GM20000 (cell line): ENCODE measurements around the gene IL36G.

Experiments
- DNase-seq: peaks from one replicate; pipeline ENCODE4 v3.0.0; 2012; ENCODE audit warnings: low spot score
- TF ChIP-seq, protein P1 (sequence below): IDR thresholded peaks from 2 replicates; pipeline ENCODE4 v1.5.1; 2012; ENCODE audit warnings: mild to moderate bottlenecking, control low read depth; ENCODE audit errors: extremely low read depth, missing control alignments

IL36G gene

DNA sequence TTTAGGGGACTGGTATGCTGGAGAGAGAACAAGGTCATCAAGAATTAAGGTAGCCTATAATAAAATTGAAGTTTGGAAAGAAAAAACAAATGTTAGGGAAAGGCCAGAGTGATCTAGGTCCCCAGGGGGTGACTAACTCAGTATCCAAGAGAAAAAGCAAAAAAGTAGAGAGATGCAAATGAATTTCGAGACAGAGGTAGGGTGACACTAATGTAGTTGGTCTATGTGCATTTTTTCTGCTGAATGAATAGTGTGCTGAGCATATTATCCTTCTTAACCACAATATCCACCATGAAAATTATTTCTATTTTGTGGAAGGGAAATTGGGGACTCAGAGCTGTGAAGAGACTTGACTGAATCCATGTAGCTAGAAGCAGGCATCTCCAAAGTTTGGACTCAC lies 37.2 kb downstream of the IL36G start:
- DNase-seq = no peak
- TF ChIP-seq, protein P1, sequence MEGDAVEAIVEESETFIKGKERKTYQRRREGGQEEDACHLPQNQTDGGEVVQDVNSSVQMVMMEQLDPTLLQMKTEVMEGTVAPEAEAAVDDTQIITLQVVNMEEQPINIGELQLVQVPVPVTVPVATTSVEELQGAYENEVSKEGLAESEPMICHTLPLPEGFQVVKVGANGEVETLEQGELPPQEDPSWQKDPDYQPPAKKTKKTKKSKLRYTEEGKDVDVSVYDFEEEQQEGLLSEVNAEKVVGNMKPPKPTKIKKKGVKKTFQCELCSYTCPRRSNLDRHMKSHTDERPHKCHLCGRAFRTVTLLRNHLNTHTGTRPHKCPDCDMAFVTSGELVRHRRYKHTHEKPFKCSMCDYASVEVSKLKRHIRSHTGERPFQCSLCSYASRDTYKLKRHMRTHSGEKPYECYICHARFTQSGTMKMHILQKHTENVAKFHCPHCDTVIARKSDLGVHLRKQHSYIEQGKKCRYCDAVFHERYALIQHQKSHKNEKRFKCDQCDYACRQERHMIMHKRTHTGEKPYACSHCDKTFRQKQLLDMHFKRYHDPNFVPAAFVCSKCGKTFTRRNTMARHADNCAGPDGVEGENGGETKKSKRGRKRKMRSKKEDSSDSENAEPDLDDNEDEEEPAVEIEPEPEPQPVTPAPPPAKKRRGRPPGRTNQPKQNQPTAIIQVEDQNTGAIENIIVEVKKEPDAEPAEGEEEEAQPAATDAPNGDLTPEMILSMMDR = no peak

- DNase-seq = no peak
- TF ChIP-seq, protein P1 = no peak
Measured at GRCh38 chr2:113015655-113016054, 37.8 kb downstream of the IL36G start.

DNA sequence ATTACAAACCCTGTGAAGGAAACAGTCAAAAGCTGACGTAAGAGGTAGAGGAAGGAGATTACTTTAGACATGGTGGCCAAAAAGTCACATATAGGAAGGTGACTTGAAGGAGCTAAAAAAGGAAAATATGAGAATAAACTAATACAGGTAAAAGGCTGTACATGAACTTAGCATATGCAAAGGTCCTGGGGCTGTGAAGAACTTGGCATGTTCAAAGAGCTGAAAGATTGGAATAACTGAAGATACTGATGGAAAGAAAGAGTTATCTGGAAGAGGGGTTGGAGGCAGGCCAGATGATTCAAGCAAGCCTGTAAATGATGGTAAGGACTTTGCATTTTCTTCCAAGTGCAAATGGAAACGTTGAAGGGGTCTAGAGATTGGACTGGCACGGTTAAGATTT lies 40.7 kb downstream of the IL36G start:
- no peak for DNase-seq
- TF ChIP-seq, protein P1 = no peak

GRCh38 chr2:113021312-113021711 lies 43.5 kb downstream of the IL36G start:
- TF ChIP-seq, protein P1 = no peak
- no peak for DNase-seq

GRCh38 chr2:113024764-113025163 lies 47.0 kb downstream of the IL36G start:
- TF ChIP-seq, protein P1 = no peak
- DNase-seq = no peak

GRCh38 chr2:113025737-113026136 lies 47.9 kb downstream of the IL36G start:
- TF ChIP-seq, protein P1 = no peak
- no peak for DNase-seq

GRCh38 chr2:113027691-113028090 lies 49.9 kb downstream of the IL36G start:
- DNase-seq = no peak
- TF ChIP-seq, protein P1 = no peak
